NB4 (cell line): Measurements from ENCODE around the gene C4orf51.

Experiments
- MYC ChIP-seq: IDR thresholded peaks from 2 replicates; pipeline ENCODE4 v1.6.1; 2011; ENCODE audit warnings: low read depth, low read length
- POLR2A ChIP-seq: IDR thresholded peaks from 2 replicates; pipeline ENCODE4 v1.6.1; 2011; ENCODE audit warnings: mild to moderate bottlenecking; ENCODE audit not compliant: insufficient read length; ENCODE audit errors: extremely low read depth
- TF ChIP-seq, protein P1 (sequence below): IDR thresholded peaks from one replicate; pipeline ENCODE4 v1.5.1; 2012; ENCODE audit warnings: low read depth, low read length
- TF ChIP-seq, protein P2 (sequence below): IDR thresholded peaks from 2 replicates; pipeline ENCODE4 v1.6.1; 2011; ENCODE audit warnings: low read depth, low read length

DNA sequence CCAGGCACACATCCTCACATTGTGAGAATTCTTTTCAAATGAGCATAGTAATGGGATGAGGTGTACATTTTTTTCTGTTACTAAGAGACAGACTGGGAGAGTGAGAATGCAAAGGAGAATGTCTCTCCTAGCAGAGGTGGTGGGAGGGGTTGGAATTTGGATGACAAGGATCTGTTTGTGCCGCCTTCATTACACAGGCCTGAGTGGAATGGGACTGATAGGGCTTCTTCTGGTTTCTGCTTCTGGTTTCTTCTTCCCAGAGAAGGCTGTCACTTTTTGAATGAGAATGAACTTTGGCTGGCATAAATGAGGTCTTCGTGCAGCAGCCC lies 55.4 kb downstream of the C4orf51 start:
- TF ChIP-seq, protein P1, sequence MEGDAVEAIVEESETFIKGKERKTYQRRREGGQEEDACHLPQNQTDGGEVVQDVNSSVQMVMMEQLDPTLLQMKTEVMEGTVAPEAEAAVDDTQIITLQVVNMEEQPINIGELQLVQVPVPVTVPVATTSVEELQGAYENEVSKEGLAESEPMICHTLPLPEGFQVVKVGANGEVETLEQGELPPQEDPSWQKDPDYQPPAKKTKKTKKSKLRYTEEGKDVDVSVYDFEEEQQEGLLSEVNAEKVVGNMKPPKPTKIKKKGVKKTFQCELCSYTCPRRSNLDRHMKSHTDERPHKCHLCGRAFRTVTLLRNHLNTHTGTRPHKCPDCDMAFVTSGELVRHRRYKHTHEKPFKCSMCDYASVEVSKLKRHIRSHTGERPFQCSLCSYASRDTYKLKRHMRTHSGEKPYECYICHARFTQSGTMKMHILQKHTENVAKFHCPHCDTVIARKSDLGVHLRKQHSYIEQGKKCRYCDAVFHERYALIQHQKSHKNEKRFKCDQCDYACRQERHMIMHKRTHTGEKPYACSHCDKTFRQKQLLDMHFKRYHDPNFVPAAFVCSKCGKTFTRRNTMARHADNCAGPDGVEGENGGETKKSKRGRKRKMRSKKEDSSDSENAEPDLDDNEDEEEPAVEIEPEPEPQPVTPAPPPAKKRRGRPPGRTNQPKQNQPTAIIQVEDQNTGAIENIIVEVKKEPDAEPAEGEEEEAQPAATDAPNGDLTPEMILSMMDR = no peak
- TF ChIP-seq POLR2A (no peak), MYC (no peak)
- TF ChIP-seq, protein P2, sequence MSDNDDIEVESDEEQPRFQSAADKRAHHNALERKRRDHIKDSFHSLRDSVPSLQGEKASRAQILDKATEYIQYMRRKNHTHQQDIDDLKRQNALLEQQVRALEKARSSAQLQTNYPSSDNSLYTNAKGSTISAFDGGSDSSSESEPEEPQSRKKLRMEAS = no peak
